GM12878 (cell line): ENCODE results near the gene PLGRKT. TPM values are rescaled to one million over a fixed set of nuclear protein-coding genes. Genes with fewer than 3 reads are reported as not detected.

Experiments used
- BCLAF1 ChIP-seq: fragments of 450-650 bp; IDR thresholded peaks from 2 replicates; pipeline ENCODE4 v1.6.1; 2017; ENCODE audit warnings: antibody characterized with exemption, mild to moderate bottlenecking, moderate library complexity
- CBX5 ChIP-seq: sonication (generic); IDR thresholded peaks from 2 replicates; pipeline ENCODE4 v1.6.1; 2016; ENCODE audit warnings: low read depth, moderate library complexity, mild to moderate bottlenecking, inconsistent platforms
- CUX1 ChIP-seq: IDR thresholded peaks from 2 replicates; pipeline ENCODE4 v1.6.1; 2012; ENCODE audit warnings: improper control_type of control experiment, low read depth, low read length; ENCODE audit not compliant: insufficient replicate concordance
- ESRRA ChIP-seq: IDR thresholded peaks from 2 replicates; pipeline ENCODE4 v1.6.1; 2012; ENCODE audit warnings: mild to moderate bottlenecking, low read length, improper control_type of control experiment
- EZH2 ChIP-seq: IDR thresholded peaks from 2 replicates; pipeline ENCODE4 v1.6.1; 2012; ENCODE audit warnings: low read depth, mild to moderate bottlenecking, control low read depth, inconsistent platforms, low read length, borderline replicate concordance; ENCODE audit not compliant: control insufficient read depth
- FOS ChIP-seq: IDR thresholded peaks from 3 replicates; pipeline ENCODE4 v1.6.1; 2011; ENCODE audit warnings: borderline replicate concordance; ENCODE audit not compliant: insufficient read length; ENCODE audit errors: extremely low read depth
- IRF3 ChIP-seq: fragments of 450-650 bp; IDR thresholded peaks from 2 replicates; pipeline ENCODE4 v1.6.1; 2014; ENCODE audit warnings: mild to moderate bottlenecking
- LARP7 ChIP-seq: fragments of 450-650 bp; IDR thresholded peaks from 2 replicates; pipeline ENCODE4 v1.6.1; 2017; ENCODE audit warnings: mild to moderate bottlenecking
- NFXL1 ChIP-seq: fragments of 450-650 bp; IDR thresholded peaks from 2 replicates; pipeline ENCODE4 v1.6.1; 2017; ENCODE audit warnings: antibody characterized with exemption, mild to moderate bottlenecking, borderline replicate concordance
- NFYA ChIP-seq: IDR thresholded peaks from 2 replicates; pipeline ENCODE4 v1.6.1; 2011; ENCODE audit warnings: low read depth, mild to moderate bottlenecking, low read length, improper control_type of control experiment, borderline replicate concordance
- NRF1 ChIP-seq: conservative IDR thresholded peaks from 2 replicates; pipeline ENCODE4 v1.6.1; 2011; ENCODE audit warnings: mild to moderate bottlenecking, low read depth, low read length, improper control_type of control experiment
- PAX8 ChIP-seq: fragments of 450-650 bp; IDR thresholded peaks from 2 replicates; pipeline ENCODE4 v1.6.1; 2017; ENCODE audit warnings: mild to moderate bottlenecking, moderate library complexity
- SREBF1 ChIP-seq: IDR thresholded peaks from 2 replicates; pipeline ENCODE4 v1.6.1; 2012; ENCODE audit warnings: mild to moderate bottlenecking, low read length
- TAF1 ChIP-seq: IDR thresholded peaks from 2 replicates; pipeline ENCODE4 v1.6.1; 2011; ENCODE audit warnings: mild to moderate bottlenecking, low read depth, low read length, borderline replicate concordance
- ZBTB4 ChIP-seq: fragments of 450-650 bp; formaldehyde crosslinking; IDR thresholded peaks from 2 replicates; pipeline ENCODE4 v1.4.0; 2022; ENCODE audit warnings: mild to moderate bottlenecking, moderate library complexity
- ZNF207 ChIP-seq: fragments of 450-650 bp; IDR thresholded peaks from 2 replicates; pipeline ENCODE4 v1.6.1; 2014; ENCODE audit warnings: antibody characterized with exemption, mild to moderate bottlenecking, borderline replicate concordance
- ZNF622 ChIP-seq: fragments of 450-650 bp; IDR thresholded peaks from 2 replicates; pipeline ENCODE4 v1.6.1; 2017; ENCODE audit warnings: mild to moderate bottlenecking, inconsistent platforms
- polyA plus RNA-seq, 11 experiments: library from polyadenylated mRNA; depleted of rRNA in 4 of 11; unstranded in 6 of 11; stranded (reverse) in 5 of 11; fragments of >200 nt; fragmentation: Nextera tagmentation in 4 of 11; fragmentation: Illumina TruSeq in 1 of 11; extraction: Ambion mirVana in 4 of 11; extraction: Trizol in 1 of 11; gene quantifications; 1 replicate in 1 of 11; 2 replicates in 10 of 11; pipeline versions ENCODE4 v1.2.1 to v1.2.3, GENCODE V29; 2011 to 2016; ENCODE audit warnings: inconsistent platforms in 2 of 11, missing spikeins in 2 of 11, low read depth in 1 of 11
- total RNA-seq, 4 experiments: library from RNA; depleted of rRNA in 3 of 4; stranded (reverse); fragments of >200 nt in 3 of 4; fragmentation: Illumina TruSeq in 1 of 4; extraction: Trizol in 1 of 4; gene quantifications; 2 replicates each; pipeline versions ENCODE4 v1.2.1 to v1.2.3, GENCODE V29; 2013 to 2021

PLGRKT gene
- total and polyA plus RNA-seq, 10 of the 15 experiments (the other 5 are each of a cell fraction or from before 2014, with no cell fraction given), result 25.2 to 72.3 (median 38.4) TPM

- TF ChIP-seq ZNF622, result no peak
- TF ChIP-seq EZH2, result no peak
- TF ChIP-seq CBX5, result 0 out of 2 replicates have a peak, but pooled peaks have one; percentile 9
- TF ChIP-seq CUX1, result no peak
- no peak for TF ChIP-seq BCLAF1
- no peak for TF ChIP-seq NFYA
- TF ChIP-seq ZBTB4 (CRISPR knock-in tag), result no peak
- TF ChIP-seq NRF1, result peak; percentile 54
- TF ChIP-seq IRF3, result peak; percentile 47; the same call in 1 of the 2 replicates
- TF ChIP-seq ESRRA, result no peak
- peak; percentile 87 for TF ChIP-seq TAF1
- TF ChIP-seq FOS, result no peak
- peak; percentile 65; the same call in 1 of the 2 replicates for TF ChIP-seq LARP7
- TF ChIP-seq NFXL1, result no peak
- TF ChIP-seq PAX8, result no peak
- no peak for TF ChIP-seq SREBF1
- peak; percentile 60; the same call in 1 of the 2 replicates for TF ChIP-seq ZNF207
These were observed 12.8 kb upstream of the PLGRKT start, which contains the start of gene CD274 (continued) for GRCh38 chr9:5450359-5451091.
